Cortex of kidney (tissue), 1 donor: ENCODE data around the gene GDPD5.
"Not testable (repeated sequence)": the region's sequence is repeated elsewhere in the genome, so short reads cannot be mapped to it uniquely, and the experiment has no call there.

Experiments
- DNase-seq: peaks from one replicate; lab custom pipeline; 2025; lab: John Stamatoyannopoulos, UW

GDPD5 gene

DNA sequence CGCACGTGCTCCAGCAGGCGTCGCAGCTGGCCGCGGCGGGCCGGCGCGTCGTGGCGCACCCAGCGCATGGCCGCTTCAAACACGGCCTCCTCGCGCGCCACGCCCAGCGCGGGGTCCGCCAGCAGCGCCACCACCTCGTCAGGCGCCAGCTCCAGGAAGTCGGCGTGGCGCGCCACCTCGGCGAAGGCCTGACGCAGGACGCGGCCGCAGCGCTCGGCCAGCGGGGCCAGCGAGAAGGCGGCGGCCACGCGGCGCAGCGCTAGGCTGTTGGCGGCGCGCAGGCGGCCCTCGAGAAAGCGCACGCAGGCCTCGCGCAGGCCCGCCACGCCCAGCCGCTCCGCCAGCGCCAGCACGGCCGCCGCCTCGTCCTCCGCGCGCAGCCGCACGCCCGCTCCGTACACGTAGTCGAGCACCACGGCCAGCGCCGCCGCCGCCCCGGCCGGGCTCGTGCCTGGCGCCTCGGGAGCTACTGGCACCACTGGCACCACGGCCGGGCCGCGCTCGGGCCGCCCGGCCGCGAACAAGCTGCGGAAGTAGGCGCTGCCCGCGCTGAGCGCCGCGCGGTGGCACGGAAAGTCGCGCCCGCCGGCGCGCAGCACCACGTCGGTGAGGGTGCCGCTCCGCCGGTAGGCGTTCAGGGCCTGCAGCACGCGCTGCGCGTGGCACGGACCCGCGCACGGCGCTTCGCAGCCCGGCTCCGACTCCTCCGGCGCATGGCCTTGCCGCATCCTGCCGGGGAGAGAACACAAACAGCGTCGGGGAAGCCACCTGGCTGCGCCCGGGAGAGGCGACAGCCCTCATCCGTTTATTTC lies 95.6 kb downstream of the GDPD5 start:
- DNase-seq: no peak

DNA sequence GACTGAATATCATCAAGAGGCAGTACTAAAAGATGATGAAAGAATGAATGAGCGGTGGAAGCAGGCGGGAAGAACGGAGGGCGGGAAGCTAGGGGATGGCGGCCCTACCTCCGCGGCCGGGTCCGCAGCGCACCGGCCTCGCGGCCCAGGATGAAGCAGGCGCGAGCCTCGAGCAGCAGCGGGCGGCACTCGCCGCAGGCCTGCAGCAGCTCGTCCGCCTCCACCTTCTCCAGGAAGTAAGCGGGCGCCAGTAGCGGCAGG lies 96.2 kb downstream of the GDPD5 start:
- DNase-seq: no peak

DNA sequence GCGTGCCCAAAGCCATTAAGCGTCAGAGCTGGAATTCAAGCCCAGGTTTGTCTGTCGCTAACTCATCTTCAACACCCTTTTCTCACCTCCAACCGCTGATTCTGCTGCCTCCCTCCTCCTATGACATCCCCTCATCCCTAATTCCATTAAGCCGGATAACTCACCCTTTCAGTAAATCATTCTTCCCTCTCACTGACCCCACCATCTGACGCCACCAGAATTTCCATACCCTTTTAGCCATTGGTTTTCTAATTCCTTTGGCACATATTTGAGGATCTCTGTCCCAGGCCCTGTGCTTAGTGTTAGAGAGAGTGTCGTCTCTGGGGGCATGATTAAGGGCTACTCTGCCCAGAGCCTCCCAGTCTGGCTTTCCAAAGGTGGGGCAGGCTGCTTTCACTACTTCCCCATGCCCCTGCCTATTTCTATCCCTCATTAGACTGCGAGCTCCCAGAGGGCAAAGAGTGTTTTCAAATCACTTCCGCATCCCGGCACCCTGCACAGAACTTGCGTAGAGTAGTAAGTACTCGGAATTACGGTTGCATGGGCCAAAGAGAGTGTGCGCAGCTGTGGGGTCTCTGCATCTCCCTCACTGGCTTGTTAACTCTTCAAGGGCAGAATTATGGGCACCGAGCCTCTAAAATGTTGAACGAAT lies 96.6 kb downstream of the GDPD5 start:
- no peak for DNase-seq

DNA sequence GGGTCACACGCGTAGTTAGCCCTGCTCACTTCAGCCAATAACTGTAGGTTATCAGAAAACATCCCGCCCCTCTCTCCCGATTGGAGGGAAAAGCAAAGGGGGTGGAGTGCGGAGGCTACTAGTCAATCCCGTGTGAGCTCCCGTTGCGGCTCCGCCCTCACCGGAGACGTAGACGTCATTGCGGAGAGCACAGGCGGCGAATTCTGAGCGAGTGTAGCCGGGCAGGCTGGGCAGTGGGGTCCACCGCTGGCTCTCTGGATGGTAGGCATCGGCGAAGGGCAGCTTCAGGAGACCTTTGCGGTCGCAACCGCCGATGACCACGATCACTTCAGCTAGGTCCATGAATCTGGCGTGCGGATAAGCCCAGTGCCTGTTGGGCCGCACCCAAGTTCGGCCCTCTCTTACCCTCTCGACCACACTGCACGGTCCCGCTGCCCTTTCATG lies 97.4 kb downstream of the GDPD5 start:
- no peak for DNase-seq

DNA sequence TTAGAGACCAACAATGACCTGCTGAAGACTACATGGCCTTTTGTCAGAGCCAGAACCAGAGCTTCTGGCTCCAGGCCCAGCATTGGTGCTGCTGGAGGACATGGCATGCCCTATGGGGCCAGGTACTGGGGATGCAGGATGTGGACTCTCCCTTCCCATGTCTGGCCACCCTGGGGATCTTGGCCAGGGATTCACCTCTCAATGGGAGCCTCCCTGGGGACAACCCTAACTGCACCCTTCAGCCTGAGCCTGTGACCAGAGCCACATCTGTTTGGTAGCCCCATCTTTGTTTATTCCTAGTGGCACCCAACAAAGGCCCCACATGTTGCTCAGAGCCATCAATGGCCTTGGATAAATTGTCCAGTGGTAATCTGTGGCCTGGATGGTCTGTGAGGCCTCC lies 98.6 kb downstream of the GDPD5 start:
- no peak for DNase-seq

DNA sequence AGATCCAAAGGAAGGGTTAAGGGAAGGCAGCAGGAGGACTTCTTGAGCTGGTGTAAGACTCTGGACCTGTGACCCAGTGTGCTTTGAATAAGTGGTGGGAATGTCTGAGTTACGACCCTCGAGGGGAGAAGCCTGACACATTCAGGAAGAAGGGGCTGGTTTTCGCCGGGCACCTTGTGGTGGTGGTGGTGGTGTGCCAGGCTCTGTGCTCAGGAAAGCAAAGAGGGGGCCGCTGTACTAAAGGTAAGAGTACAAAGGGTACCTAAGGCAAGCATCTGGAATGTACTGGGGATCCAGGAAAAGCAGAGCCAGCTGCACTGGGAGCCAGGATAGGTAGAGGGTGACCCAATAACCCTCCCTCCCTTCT lies 99.0 kb downstream of the GDPD5 start:
- no peak for DNase-seq

DNA sequence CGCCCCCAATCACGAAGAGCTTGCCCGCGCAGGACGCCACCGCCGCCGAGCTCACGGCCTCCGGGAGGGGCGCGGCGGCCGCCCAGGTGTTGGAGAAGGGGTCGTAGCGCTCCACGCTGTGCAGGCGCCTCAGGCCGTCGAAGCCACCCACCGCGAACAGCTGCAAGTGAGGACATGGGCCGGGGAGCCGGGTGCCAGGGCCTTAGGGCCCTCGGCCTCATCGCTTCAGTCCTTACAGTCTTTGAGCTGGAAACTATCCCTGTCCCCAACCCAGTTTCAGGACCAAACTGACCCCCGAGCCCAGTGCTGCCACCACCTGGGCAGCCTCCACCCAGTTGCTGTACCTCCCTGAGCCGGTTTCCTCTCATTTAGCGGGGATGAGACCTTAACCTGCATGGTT lies 100.3 kb downstream of the GDPD5 start:
- no peak for DNase-seq

DNA sequence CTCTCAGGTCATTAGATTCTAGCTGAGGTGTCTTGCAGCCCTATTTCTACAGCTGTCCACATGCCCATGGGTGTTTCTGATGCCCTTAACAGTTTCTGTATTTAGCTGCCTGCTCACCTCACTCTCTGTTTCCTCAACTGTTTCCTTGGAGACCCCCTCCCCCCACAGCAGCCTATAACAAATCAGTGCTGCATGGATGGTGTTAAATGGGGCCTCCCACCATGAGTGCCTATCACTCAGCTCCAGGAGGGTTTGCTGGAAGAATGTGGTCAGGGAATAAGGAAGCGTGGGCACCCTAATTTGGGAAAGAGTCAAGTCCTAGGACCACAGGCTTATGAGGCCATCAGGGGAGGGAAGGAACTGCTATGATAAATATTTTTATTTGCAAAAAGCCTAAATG lies 101.3 kb downstream of the GDPD5 start:
- no peak for DNase-seq

DNA sequence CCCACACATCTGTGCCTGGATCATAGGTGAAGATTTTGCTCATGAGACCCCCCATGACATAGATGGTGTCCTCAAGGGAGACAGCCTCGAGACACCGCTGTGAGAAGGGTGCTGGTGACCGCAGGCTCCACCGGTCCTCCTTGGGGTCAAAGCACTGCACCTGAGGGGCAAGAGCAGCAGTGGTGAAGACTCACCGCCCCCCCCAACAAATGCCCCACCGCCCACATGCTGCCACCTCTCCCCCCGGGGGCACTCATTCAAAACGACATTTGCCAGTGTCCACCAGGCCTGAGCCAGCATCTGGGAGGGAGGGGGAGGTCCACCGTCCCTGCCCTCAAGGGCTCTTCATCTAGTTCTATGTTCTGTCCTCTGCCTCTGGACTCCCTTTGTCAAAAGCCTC lies 102.0 kb downstream of the GDPD5 start:
- DNase-seq: no peak

DNA sequence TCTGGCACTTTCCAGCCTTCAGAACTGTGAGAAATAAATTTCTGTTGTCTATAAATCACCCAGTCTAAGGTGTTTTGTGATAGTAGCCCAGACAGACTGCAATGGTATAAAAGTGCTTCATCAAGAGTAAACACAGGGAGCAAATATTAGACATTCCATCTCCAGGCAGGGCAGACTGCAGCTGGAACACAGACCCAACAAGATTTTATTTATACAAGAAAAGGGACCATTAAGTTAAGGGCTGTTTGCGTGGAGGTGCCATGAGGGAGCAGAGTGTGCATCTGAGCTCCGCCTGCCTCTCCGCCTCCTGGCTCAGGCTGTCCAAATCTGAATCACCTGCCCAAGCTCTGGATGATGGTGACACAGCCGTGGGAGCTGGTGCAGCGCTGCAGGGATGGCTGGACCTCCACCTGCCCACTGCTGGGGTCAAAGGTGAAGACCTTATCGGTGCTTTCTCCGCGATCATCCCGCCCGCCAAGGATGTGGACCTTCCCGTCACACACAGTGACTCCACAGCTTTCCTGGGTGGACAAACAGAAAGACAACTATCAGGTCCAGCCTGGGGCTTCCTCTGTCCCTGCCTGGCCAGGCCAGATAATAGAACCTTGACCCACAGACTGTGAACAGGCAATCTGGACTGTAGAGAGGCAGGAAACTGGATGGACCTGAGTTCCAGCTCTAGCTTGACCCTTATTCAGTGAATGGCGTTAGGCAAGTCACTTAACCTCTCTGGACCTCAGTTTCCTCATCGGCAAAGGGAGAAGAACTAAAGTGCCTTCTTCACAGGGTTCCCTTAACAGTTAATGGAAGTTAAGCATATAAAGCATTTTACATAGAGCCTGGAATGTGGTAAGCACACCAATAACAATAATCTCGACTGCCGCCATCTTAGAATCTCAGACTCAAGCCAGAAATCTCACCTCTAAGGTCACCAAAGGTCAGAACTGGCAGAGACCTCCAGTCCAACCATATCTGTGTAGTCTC lies 103.2 kb downstream of the GDPD5 start:
- no peak for DNase-seq

DNA sequence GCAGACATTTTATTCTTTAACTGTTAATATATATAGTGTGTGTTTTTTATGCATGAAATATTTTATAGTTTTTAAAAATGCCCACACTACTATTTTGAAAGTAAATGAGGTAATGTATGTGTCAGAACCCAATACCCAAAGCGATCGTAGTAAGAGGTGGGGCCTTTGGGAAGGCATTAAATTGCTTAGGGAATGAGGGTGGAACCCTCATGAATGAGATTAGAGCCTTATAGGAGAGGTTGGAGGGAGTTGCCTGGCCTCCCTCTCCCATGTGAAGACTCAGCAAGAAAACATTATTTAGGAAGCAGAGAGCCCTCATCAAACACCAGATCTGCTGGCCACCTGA lies 103.9 kb downstream of the GDPD5 start:
- no peak for DNase-seq

DNA sequence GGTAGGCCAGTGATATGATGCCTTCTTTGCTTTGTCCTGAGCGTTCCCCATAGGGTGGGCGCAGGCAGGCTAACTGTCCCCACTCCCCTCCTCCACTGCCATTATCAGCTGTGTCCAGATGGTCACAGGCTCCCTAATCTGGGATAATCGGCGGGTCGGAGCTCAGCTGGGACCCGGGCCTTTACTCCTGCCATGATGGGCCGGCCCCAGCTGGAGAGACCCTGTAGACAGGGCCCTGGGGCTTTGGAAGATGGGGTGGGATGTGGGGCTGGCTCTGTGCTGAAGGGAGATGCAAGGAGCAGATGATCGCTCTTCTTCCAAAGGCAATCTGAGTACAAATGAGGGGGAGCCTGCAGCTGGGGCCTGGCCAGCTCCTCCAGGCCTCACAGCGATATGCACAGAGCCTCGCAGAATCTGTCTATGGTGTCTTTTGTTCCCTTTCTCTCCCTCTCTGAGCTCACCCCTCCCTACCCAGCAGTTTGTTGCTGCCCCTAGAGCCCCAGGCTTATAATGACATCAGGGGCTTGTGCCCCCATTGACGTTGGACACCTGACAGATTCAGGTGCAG lies 104.6 kb downstream of the GDPD5 start:
- DNase-seq: no peak

DNA sequence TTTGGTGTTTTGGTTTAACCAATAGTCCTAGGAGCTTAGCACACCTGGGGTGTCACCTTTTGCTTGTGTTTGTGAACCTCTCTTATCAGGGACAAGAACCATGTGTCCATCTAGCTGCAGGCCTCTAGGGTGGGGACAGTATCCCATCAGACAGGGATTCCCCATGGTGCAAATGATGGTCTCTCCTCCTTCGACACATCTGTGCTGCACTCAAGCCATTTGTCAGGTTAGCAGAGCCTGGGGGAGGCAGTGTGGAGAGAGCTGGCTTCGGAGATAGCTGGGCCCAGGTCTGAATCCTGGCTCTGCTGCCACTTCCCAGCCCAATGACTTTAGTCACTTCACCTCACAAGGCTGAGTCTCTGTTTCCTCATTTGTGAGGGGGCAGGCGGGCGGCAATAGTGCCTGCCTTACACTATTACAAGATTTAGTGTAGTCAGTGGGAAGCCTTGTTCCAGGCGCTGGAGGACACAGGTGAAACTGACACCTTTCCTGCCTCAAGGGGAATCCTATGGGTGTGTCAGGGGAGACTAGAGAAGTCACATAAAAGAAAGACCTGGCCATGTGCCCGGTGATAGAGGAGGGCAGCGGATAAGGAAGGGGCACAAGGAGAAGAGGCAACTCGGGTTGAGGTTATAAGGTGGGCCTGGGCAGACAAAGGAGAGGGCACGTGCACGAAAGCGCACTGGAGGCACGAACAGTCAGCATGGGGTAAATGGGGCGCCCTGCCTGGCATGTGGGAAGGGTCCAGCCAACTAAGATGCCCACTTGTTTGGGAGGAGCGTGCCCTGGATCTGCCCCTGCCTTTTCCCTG lies 105.3 kb downstream of the GDPD5 start:
- DNase-seq: no peak

DNA sequence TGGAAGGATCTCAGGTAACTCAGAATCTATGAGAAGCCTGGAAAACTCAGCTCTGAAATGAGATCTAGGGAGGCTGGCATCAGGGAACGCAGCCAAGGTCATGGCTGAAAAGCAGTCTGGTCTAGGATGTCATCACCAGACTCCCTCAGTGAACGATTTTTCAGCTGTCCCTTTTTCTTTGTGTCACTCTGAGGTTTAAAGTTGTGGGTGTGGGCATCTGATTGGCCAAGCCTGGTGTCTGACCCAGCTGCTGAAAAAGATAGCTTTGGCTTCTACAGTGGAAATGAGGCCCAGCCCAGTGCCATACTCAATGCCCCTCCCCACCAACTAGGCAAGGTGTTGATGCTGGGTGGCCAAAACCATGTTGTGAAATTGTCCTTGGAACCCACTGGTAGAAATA lies 111.9 kb downstream of the GDPD5 start:
- DNase-seq: no peak

DNA sequence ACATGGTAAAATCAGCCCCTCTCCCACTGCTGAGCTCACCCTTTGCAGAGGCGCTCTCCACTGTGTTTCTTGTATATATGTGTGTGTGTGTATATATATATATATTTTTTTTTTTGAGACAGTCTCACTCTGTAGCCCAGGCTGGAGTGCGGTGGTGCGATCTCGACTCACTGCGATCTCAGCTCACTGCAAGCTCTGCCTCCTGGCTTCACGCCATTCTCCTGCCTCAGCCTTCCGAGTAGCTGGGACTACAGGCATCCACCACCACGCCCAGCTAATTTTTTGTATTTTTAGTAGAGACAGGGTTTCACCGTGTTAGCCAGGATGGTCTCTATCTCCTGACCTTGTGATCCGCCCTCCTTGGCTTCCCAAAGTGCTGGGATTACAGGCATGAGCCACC lies 112.6 kb downstream of the GDPD5 start:
- not testable (repeated sequence) for DNase-seq

DNA sequence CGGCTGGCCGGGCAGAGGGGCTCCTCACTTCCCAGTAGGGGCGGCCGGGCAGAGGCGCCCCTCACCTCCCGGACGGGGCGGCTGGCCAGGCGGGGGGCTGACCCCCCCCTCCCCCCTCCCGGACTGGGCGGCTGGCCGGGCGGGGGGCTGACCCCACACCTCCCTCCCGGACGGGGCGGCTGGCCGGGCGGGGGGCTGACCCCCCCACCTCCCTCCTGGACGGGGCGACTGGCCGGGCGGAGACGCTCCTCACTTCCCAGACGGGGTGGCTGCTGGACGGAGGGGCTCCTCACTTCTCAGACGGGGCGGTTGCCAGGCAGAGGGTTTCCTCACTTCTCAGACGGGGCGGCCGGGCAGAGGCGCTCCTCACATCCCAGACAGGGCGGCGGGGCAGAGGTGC lies 115.8 kb downstream of the GDPD5 start:
- DNase-seq: not testable (repeated sequence)

DNA sequence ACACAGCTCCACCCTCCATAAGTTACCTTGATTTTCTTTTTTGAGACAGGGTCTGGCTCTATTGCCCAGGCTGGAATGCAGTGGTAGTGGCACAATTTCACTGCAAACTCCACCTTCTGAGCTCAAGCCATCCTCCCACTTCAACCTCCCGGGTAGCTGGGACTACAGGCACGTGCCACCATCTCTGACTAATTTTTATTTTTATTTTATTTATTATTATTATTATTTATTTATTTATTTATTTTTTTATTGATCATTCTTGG lies 116.9 kb downstream of the GDPD5 start:
- no peak for DNase-seq

DNA sequence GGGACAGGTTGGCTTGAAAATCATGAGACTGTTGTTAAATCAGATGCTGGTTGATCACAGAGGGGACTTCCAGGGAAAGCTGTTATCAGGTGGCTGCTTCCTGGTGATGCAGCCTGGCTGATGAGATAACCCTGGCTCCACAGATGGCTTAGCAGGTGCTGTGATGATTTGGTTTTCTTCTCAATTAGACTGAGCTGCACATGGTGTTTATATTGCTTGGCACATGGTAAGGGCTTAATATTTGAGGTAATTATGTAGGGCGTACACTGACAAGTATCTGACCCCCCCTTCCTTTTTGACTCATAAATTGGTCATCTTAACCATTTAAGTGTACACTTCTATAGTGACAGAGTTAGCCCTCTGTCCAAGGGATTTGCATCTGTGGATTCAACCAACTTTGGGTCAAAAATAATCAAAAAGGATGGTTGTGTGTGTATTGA lies 119.4 kb downstream of the GDPD5 start:
- no peak for DNase-seq

DNA sequence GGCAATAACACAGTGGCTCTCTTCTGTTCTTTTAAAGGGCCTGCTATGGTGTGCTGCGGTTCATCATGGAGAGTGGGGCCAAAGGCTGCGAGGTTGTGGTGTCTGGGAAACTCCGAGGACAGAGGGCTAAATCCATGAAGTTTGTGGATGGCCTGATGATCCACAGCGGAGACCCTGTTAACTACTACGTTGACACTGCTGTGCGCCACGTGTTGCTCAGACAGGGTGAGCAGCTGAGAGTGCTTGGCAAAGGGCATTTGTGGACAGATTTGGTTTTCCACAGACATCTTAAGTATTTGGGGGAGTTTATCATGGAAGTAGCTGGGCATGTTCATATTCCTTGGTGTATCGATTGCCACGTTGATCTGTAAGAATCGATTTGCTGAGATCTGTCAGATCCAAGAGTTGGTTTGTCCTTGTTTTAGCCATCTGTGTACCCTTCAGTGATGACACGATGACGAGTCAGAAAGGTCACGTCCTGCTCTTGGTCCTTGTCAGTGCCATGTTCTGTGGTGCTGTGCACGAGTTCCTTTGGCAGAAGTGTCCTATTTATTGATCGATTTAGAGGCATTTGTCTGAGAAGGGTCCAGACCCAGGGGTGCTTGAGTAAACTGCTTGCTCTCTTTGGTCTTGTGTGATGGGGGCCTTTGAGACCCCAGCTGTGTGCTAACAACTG lies 121.6 kb downstream of the GDPD5 start:
- no peak for DNase-seq

DNA sequence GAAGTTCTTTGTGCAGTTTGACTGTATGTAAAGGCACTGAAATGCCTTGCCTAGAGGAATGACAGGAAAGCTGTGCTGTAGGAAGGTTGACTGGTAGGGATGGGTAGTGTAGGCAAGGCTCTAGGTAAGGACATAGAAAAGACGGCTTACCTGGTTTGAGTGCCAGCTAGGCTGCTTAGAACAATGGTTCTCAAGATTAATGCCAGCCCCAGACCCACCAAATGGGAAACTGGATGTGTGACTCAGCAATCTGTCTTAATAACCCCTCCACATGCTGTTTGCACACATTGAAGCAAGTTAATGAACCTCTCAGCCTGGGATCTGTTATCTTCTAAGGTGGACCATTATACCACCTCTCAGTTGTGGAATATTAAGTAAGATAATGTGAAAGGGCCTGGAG lies 122.7 kb downstream of the GDPD5 start:
- no peak for DNase-seq

DNA sequence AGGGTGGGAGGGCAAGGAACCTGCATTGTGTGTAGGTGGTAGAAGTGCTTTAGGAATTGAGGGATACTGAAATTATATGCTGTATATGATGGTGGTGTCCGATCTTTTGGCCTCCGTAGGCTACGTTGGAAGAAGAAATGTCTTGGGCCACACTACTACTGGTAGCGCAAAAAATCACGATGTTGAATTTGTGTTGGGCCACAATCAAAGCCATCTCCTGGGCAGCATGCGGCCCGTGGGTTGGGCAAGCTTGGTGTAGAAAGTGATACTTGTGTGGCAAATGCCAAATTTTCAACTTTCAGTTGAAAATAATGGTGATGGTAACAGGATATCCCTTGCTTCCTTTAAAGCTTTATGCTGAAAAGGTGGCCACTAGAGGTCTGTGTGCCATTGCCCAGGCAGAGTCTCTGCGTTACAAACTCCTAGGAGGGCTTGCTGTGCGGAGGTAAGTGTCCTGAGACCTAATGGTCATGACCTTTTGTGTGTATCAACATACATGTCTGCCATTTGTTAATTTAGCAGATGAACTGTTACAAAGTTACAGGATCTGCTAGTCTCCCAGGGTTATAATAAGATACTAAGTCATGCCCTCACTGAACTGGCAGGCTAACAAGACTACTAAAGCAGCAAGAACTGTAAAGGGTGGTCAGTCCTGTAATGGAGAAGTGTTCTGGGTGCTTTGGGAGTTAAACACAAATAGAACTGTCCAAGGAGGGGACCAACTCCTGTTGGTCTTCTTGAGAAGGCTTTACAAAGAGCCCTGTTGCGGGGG lies 123.6 kb downstream of the GDPD5 start:
- no peak for DNase-seq
